ENCODE results near the gene SNIP1. TPM values are rescaled to one million over a fixed set of nuclear protein-coding genes. Genes with fewer than 3 reads are reported as not detected.
"Not testable (repeated sequence)": the region's sequence is repeated elsewhere in the genome, so short reads cannot be mapped to it uniquely, and the experiment has no call there.

SNIP1 gene
- total and polyA plus RNA-seq, 2 experiments from 2014 or later: 7.0 to 11.4 TPM

DNA sequence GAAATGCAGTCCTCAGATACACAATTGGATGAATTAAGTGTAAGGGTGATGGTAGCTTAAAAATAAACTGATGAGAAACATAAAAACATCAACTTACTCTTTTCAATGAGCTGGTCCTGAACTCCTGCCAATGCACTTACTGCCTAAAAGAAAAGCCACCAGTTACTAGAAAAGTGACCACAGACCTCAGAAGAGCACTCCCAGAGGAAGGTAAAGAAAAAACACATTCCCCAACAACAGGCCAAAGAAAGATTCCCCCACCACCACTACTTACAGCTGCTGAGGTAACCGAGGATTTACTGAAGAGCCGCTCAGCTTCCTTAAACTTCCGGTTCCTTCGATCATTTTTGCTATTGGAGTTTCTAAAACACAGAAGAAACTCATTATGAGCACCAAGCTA lies 44.9 kb downstream of the SNIP1 start:
- H2AFZ ChIP-seq: no peak overlapping the region
- DNase-seq (ENCODE audit: low spot score): peak; percentile 52
- peak; percentile 53; the same call in 2 of the 3 replicates for ATAC-seq
- H3K36me3 ChIP-seq (ENCODE audit: insufficient read depth): peaks cover 20% of the 10 kb centered on the region
- Mint-ChIP-seq H3K27me3 (ENCODE audit: insufficient read depth, low read depth, poor library complexity) (peaks cover 8% of the 10 kb centered on the region), H3K4me1 (peaks cover 3% of the 10 kb centered on the region; the same call in 2 of the 3 replicates), H3K9me3 (no peaks in the 10 kb centered on the region), H3K36me3 (ENCODE audit: low read depth) (peaks cover 52% of the 10 kb centered on the region), H3K4me3 (no peak overlapping the region), H3K27ac (no peak overlapping the region)
- no peak overlapping the region for H3K27ac ChIP-seq (ENCODE audit: low read depth)
- no peak overlapping the region for H3K4me2 ChIP-seq
- H3K27me3 ChIP-seq (ENCODE audit: insufficient read depth): no peaks in the 10 kb centered on the region
- H3K4me1 ChIP-seq (ENCODE audit: insufficient read depth): peaks cover 5% of the 10 kb centered on the region; the same call in 1 of the 2 replicates
- no peaks in the 10 kb centered on the region for H3K9me2 ChIP-seq (ENCODE audit: insufficient read depth)
- H3K79me2 ChIP-seq (replicated peaks; ENCODE audit: insufficient read depth): peaks cover 37% of the 10 kb centered on the region
- no peak overlapping the region for H3K4me3 ChIP-seq
- TF ChIP-seq, protein P1, sequence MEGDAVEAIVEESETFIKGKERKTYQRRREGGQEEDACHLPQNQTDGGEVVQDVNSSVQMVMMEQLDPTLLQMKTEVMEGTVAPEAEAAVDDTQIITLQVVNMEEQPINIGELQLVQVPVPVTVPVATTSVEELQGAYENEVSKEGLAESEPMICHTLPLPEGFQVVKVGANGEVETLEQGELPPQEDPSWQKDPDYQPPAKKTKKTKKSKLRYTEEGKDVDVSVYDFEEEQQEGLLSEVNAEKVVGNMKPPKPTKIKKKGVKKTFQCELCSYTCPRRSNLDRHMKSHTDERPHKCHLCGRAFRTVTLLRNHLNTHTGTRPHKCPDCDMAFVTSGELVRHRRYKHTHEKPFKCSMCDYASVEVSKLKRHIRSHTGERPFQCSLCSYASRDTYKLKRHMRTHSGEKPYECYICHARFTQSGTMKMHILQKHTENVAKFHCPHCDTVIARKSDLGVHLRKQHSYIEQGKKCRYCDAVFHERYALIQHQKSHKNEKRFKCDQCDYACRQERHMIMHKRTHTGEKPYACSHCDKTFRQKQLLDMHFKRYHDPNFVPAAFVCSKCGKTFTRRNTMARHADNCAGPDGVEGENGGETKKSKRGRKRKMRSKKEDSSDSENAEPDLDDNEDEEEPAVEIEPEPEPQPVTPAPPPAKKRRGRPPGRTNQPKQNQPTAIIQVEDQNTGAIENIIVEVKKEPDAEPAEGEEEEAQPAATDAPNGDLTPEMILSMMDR (conservative IDR thresholded peaks at IDR 0.05; ENCODE audit: low read depth in 2 of 2): peak; percentile 17 to 20; a peak in 1 of 4 replicates
- TF ChIP-seq, protein P2, sequence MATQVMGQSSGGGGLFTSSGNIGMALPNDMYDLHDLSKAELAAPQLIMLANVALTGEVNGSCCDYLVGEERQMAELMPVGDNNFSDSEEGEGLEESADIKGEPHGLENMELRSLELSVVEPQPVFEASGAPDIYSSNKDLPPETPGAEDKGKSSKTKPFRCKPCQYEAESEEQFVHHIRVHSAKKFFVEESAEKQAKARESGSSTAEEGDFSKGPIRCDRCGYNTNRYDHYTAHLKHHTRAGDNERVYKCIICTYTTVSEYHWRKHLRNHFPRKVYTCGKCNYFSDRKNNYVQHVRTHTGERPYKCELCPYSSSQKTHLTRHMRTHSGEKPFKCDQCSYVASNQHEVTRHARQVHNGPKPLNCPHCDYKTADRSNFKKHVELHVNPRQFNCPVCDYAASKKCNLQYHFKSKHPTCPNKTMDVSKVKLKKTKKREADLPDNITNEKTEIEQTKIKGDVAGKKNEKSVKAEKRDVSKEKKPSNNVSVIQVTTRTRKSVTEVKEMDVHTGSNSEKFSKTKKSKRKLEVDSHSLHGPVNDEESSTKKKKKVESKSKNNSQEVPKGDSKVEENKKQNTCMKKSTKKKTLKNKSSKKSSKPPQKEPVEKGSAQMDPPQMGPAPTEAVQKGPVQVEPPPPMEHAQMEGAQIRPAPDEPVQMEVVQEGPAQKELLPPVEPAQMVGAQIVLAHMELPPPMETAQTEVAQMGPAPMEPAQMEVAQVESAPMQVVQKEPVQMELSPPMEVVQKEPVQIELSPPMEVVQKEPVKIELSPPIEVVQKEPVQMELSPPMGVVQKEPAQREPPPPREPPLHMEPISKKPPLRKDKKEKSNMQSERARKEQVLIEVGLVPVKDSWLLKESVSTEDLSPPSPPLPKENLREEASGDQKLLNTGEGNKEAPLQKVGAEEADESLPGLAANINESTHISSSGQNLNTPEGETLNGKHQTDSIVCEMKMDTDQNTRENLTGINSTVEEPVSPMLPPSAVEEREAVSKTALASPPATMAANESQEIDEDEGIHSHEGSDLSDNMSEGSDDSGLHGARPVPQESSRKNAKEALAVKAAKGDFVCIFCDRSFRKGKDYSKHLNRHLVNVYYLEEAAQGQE (IDR thresholded peaks at IDR 0.05; ENCODE audit: unreplicated experiment): no peak
- peaks cover 6% of the 10 kb centered on the region for H4K20me1 ChIP-seq (replicated peaks; ENCODE audit: insufficient read depth)
- H3F3A ChIP-seq (replicated peaks; ENCODE audit: low read depth): no peaks in the 10 kb centered on the region

DNA sequence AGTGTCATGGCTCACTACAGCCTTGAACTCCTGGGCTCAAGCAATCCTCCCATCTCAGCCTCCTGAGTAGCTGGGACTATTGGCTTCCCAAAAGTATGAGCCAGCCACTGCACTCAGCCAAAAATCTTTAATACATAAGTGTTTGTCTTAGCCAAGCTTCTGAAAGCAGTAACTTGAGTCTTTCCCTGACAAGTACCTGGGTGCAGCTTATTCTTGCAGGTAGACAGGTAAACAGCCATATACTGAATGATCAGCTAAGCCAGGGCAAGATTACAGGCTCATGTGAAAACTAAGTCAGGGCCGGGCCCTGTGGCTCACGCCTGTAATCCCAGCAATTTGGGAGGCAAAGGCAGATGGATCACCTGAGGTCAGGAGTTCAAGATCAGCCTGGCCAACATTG lies 47.4 kb downstream of the SNIP1 start:
- Histone ChIP-seq H2AFZ (no peak overlapping the region), H3F3A (replicated peaks; ENCODE audit: low read depth) (no peaks in the 10 kb centered on the region), H3K4me2 (no peak overlapping the region), H3K79me2 (replicated peaks; ENCODE audit: insufficient read depth) (peaks cover 14% of the 10 kb centered on the region), H3K27ac (ENCODE audit: low read depth) (no peak overlapping the region), H3K27me3 (ENCODE audit: insufficient read depth) (no peaks in the 10 kb centered on the region), H3K9me2 (ENCODE audit: insufficient read depth) (no peaks in the 10 kb centered on the region), H3K36me3 (ENCODE audit: insufficient read depth) (peaks cover 23% of the 10 kb centered on the region), H3K4me3 (no peak overlapping the region), H3K4me1 (ENCODE audit: insufficient read depth) (no peaks in the 10 kb centered on the region), H4K20me1 (replicated peaks; ENCODE audit: insufficient read depth) (no peaks in the 10 kb centered on the region; the same call in 1 of the 2 replicates)
- no peaks in the 10 kb centered on the region for H3K9me3 Mint-ChIP-seq
- TF ChIP-seq, protein P2 (IDR thresholded peaks at IDR 0.05; ENCODE audit: unreplicated experiment): no peak
- TF ChIP-seq JUNB (IDR thresholded peaks at IDR 0.05; ENCODE audit: unreplicated experiment) (no peak), EZH2 (IDR thresholded peaks at IDR 0.05; ENCODE audit: low read depth, unreplicated experiment) (no peak), ZNF331 (CRISPR knock-in tag; IDR thresholded peaks at IDR 0.05; ENCODE audit: low read depth) (no peak), ZNF114 (CRISPR knock-in tag; IDR thresholded peaks at IDR 0.05) (no peak)
- TF ChIP-seq, protein P1 (conservative IDR thresholded peaks at IDR 0.05; ENCODE audit: low read depth in 2 of 2): no peak
- H3K27me3 Mint-ChIP-seq (ENCODE audit: insufficient read depth, low read depth, poor library complexity): peaks cover 2% of the 10 kb centered on the region
- H3K27ac Mint-ChIP-seq: no peak overlapping the region
- H3K4me3 Mint-ChIP-seq: no peak overlapping the region
- ATAC-seq (no peak), DNase-seq (ENCODE audit: low spot score) (no peak)
- peaks cover 43% of the 10 kb centered on the region; the same call in 2 of the 3 replicates for H3K36me3 Mint-ChIP-seq (ENCODE audit: low read depth)
- H3K4me1 Mint-ChIP-seq: no peaks in the 10 kb centered on the region

GRCh38 chr1:37502791-37503190 lies 51.3 kb downstream of the SNIP1 start:
- H3K4me1 Mint-ChIP-seq; H3K9me3 Mint-ChIP-seq; DNase-seq (ENCODE audit: low spot score); ATAC-seq; H2AFZ ChIP-seq; H3K4me1 ChIP-seq (ENCODE audit: insufficient read depth); H3K27ac Mint-ChIP-seq; H3K9me2 ChIP-seq (ENCODE audit: insufficient read depth); H3K27me3 Mint-ChIP-seq (ENCODE audit: insufficient read depth, low read depth, poor library complexity); H3K79me2 ChIP-seq (replicated peaks; ENCODE audit: insufficient read depth); H3K27me3 ChIP-seq (ENCODE audit: insufficient read depth); H3K27ac ChIP-seq (ENCODE audit: low read depth); H3K4me2 ChIP-seq; H3K4me3 Mint-ChIP-seq; H4K20me1 ChIP-seq (replicated peaks; ENCODE audit: insufficient read depth); H3K4me3 ChIP-seq; H3F3A ChIP-seq (replicated peaks; ENCODE audit: low read depth): not testable (repeated sequence)
- H3K36me3 Mint-ChIP-seq (ENCODE audit: low read depth): peaks cover 48% of the 10 kb centered on the region
- H3K36me3 ChIP-seq (ENCODE audit: insufficient read depth): peaks cover 16% of the 10 kb centered on the region

Data from GM23338 (cell line).